BJ (cell line): ENCODE data around the gene SLC25A34. TPM values are rescaled to one million over a fixed set of nuclear protein-coding genes. Genes with fewer than 3 reads are reported as not detected.

Experiments used
- CTCF ChIA-PET: fragments of 350-600 bp; formaldehyde crosslinking; extraction: SDS; loops from one replicate; lab custom pipeline; 2021; ENCODE audit warnings: antibody characterized with exemption, inconsistent platforms; lab: Yijun Ruan, JAX
- POLR2A ChIA-PET: fragments of 300-600 bp; sonication (Branson Sonifier 250); formaldehyde crosslinking; extraction: SDS; loops from one replicate; lab custom pipeline; 2021; ENCODE audit warnings: antibody characterized with exemption; lab: Charles Lee
- DNase-seq: peaks from one replicate; pipeline ENCODE4 v3.0.0-alpha.2; 2011; ENCODE audit warnings: low read depth
- H3K27me3 ChIP-seq: 2 replicates; pipeline ENCODE4 v1.6.0; 2011; ENCODE audit warnings: low read length; ENCODE audit not compliant: control insufficient read depth, insufficient read depth
- H3K36me3 ChIP-seq: 2 replicates; pipeline ENCODE4 v1.5.1; 2011; ENCODE audit warnings: low read length; ENCODE audit not compliant: control insufficient read depth, insufficient read depth
- H3K4me3 ChIP-seq: 2 replicates; pipeline ENCODE4 v1.5.1; 2011; ENCODE audit warnings: low read depth, mild to moderate bottlenecking, control low read depth, low read length
- CTCF ChIP-seq: IDR thresholded peaks from 2 replicates; pipeline ENCODE4 v1.5.1; 2011; ENCODE audit warnings: low read depth, mild to moderate bottlenecking, control low read depth, inconsistent platforms, low read length, moderate library complexity; ENCODE audit not compliant: insufficient read depth
- polyA plus RNA-seq: library from polyadenylated mRNA; depleted of rRNA; stranded (reverse); fragments of >200 nt; gene quantifications from 2 replicates; pipeline ENCODE4 v1.2.3, GENCODE V29; 2011

SLC25A34 gene
- polyA plus RNA-seq, 1 experiment, result 0.70 TPM

- H3K36me3 ChIP-seq, result peaks cover 37% of the 10 kb centered on the region
- no peak for DNase-seq
- H3K27me3 ChIP-seq, result no peaks in the 10 kb centered on the region
- CTCF ChIA-PET, result no interaction called here
- TF ChIP-seq CTCF, result no peak
- POLR2A ChIA-PET, result no interaction called here
- H3K4me3 ChIP-seq, result no peak overlapping the region
Measured at GRCh38 chr1:15765495-15766194, 29.6 kb downstream of the SLC25A34 start.

- H3K27me3 ChIP-seq, result no peaks in the 10 kb centered on the region
- H3K4me3 ChIP-seq, result no peak overlapping the region
- no peak for TF ChIP-seq CTCF
- DNase-seq, result no peak
- ChIA-PET POLR2A (no interaction called here), CTCF (no interaction called here)
- peaks cover 48% of the 10 kb centered on the region for H3K36me3 ChIP-seq
Measured at GRCh38 chr1:15767941-15768340, 31.9 kb downstream of the SLC25A34 start.

- H3K27me3 ChIP-seq, result no peaks in the 10 kb centered on the region
- no peak for DNase-seq
- H3K36me3 ChIP-seq, result peaks cover 48% of the 10 kb centered on the region
- no peak overlapping the region for H3K4me3 ChIP-seq
- ChIA-PET POLR2A (interaction anchor here (0.6 kb wide), 1 partner anchor 8 kb away, joined by 3 read pairs; no protein-coding TSS in a partner anchor), CTCF (no interaction called here)
- TF ChIP-seq CTCF, result no peak
Measured at GRCh38 chr1:15768388-15768787, 32.3 kb downstream of the SLC25A34 start.

GRCh38 chr1:15770313-15770962 lies 34.4 kb downstream of the SLC25A34 start:
- Histone ChIP-seq H3K4me3 (no peak overlapping the region), H3K36me3 (peaks cover 47% of the 10 kb centered on the region), H3K27me3 (no peaks in the 10 kb centered on the region)
- no peak for DNase-seq
- POLR2A ChIA-PET, result no interaction called here
- CTCF ChIA-PET, result interaction anchor here (0.6 to 1.3 kb wide), 2 partner anchors 10 to 367 kb away, joined by 3 to 4 read pairs; no protein-coding TSS in a partner anchor
- no peak for TF ChIP-seq CTCF

- Histone ChIP-seq H3K36me3 (peaks cover 48% of the 10 kb centered on the region), H3K4me3 (no peak overlapping the region), H3K27me3 (no peaks in the 10 kb centered on the region)
- ChIA-PET CTCF (interaction anchor here (1.6 kb wide), 1 partner anchor 19 kb away, joined by 6 read pairs; no protein-coding TSS in a partner anchor), POLR2A (interaction anchor here (0.6 kb wide), 1 partner anchor 169 kb away, joined by 3 read pairs; no protein-coding TSS in a partner anchor)
- TF ChIP-seq CTCF, result no peak
- DNase-seq, result no peak
Measured at GRCh38 chr1:15771836-15772515, 35.9 kb downstream of the SLC25A34 start.
